ENCODE measurements around the gene ASTN2. TPM values are rescaled to one million over a fixed set of nuclear protein-coding genes. Genes with fewer than 3 reads are reported as not detected.

ASTN2 gene
- total RNA-seq, 1 donor from 2014 or later, result 12.2 TPM

DNA sequence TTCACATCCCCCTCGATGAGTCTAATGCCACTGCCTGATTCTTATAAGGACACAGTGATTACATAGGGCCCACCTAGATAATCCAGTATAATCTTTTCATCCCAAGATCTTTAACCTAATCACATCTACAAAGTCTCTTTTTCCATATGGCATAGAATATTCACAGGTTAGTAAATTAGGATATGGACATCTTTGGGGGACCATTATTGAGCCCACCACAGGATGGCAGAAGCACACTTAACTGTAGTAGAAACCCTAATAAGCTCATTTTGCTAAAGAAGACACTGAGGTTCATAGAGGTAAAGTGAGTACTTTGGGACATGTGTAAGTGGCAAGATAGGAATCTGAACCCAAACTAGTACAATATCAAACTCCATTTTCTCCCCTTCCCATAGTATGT is 38.9 kb downstream of the ASTN2 start:
- DNase-seq (ENCODE audit: low read depth), result no peak
- H3K36me3 ChIP-seq (ENCODE audit: control insufficient read depth, insufficient read depth, low read length), result no peaks in the 10 kb centered on the region
- H3K4me3 ChIP-seq (ENCODE audit: low read depth, low read length), result no peak overlapping the region
- no peak for TF ChIP-seq CTCF (IDR thresholded peaks at IDR 0.05; ENCODE audit: insufficient read depth, low read length, poor library complexity, severe bottlenecking)
- no peaks in the 10 kb centered on the region for H3K27me3 ChIP-seq (ENCODE audit: control insufficient read depth, insufficient read depth, low read length)

DNA sequence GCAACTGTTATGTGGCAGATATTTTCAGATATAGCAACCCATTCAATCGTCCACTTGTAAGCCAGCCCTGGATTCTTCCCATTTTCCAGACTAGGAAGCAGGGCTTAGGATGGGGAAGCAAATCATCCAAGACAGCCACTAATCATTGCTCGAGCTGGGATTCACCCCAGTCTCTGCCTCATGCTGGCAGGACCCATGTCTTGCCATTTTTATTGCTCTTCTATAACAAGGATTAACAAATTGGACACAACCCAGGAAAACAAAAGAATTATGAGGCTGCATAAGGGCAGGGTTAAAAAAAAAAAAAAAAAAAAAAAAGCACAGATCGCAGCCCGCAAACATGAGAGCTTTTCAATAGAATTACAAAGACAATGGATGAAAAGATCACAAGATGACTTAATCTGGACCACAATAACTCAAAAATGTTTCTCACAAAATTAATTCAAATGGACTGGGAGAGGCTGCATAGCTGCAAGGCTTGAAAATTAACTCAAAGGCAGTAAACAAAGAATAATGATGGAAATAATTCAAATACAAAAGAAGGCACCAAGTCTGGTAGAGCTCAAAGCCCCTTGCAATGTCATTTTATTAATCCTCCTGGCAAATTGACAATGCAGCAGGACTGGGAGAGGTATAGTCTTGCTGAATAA is 40.7 kb downstream of the ASTN2 start:
- no peak for TF ChIP-seq CTCF (IDR thresholded peaks at IDR 0.05; ENCODE audit: insufficient read depth, low read length, poor library complexity, severe bottlenecking)
- Histone ChIP-seq H3K36me3 (ENCODE audit: control insufficient read depth, insufficient read depth, low read length) (no peaks in the 10 kb centered on the region), H3K27me3 (ENCODE audit: control insufficient read depth, insufficient read depth, low read length) (no peaks in the 10 kb centered on the region), H3K4me3 (ENCODE audit: low read depth, low read length) (no peak overlapping the region)
- DNase-seq (ENCODE audit: low read depth), result no peak

GRCh38 chr9:117368684-117369230 is 46.1 kb downstream of the ASTN2 start:
- DNase-seq (ENCODE audit: low read depth), result no peak
- Histone ChIP-seq H3K4me3 (ENCODE audit: low read depth, low read length) (no peak overlapping the region), H3K27me3 (ENCODE audit: control insufficient read depth, insufficient read depth, low read length) (no peaks in the 10 kb centered on the region), H3K36me3 (ENCODE audit: control insufficient read depth, insufficient read depth, low read length) (no peaks in the 10 kb centered on the region)
- TF ChIP-seq CTCF (IDR thresholded peaks at IDR 0.05; ENCODE audit: insufficient read depth, low read length, poor library complexity, severe bottlenecking), result no peak

GRCh38 chr9:117365438-117365837 is 49.4 kb downstream of the ASTN2 start:
- Histone ChIP-seq H3K27me3 (ENCODE audit: control insufficient read depth, insufficient read depth, low read length) (no peaks in the 10 kb centered on the region), H3K36me3 (ENCODE audit: control insufficient read depth, insufficient read depth, low read length) (no peaks in the 10 kb centered on the region), H3K4me3 (ENCODE audit: low read depth, low read length) (no peak overlapping the region)
- no peak for DNase-seq (ENCODE audit: low read depth)
- TF ChIP-seq CTCF (IDR thresholded peaks at IDR 0.05; ENCODE audit: insufficient read depth, low read length, poor library complexity, severe bottlenecking), result no peak

- Histone ChIP-seq H3K36me3 (ENCODE audit: control insufficient read depth, insufficient read depth, low read length) (no peaks in the 10 kb centered on the region), H3K4me3 (ENCODE audit: low read depth, low read length) (no peak overlapping the region), H3K27me3 (ENCODE audit: control insufficient read depth, insufficient read depth, low read length) (no peaks in the 10 kb centered on the region)
- no peak for DNase-seq (ENCODE audit: low read depth)
- no peak for TF ChIP-seq CTCF (IDR thresholded peaks at IDR 0.05; ENCODE audit: insufficient read depth, low read length, poor library complexity, severe bottlenecking)
Measured at GRCh38 chr9:117363006-117363405, 51.9 kb downstream of the ASTN2 start.

DNA sequence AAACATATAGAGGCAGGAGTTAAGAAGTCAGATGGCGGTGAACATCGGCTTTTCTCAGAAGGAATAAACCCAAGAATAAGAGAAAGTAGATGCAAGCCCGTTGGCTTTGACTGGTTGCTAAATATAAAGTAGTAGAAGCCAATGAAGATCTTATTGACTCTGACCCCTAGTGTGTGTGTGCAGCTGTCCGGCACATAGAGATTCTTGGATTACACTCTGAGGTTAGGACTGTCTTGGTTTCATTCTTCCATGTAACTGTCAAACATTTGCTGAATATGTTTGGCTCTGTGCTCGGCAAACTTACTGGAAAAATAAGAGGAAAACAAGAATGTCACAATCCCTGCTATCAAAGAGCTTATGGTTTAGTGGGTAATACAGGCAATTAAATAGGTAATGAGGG is 54.9 kb downstream of the ASTN2 start:
- H3K27me3 ChIP-seq (ENCODE audit: control insufficient read depth, insufficient read depth, low read length), result no peaks in the 10 kb centered on the region
- no peak for TF ChIP-seq CTCF (IDR thresholded peaks at IDR 0.05; ENCODE audit: insufficient read depth, low read length, poor library complexity, severe bottlenecking)
- H3K36me3 ChIP-seq (ENCODE audit: control insufficient read depth, insufficient read depth, low read length), result no peaks in the 10 kb centered on the region
- DNase-seq (ENCODE audit: low read depth), result no peak
- H3K4me3 ChIP-seq (ENCODE audit: low read depth, low read length), result no peak overlapping the region
